GM12865 (cell line): ENCODE data around the gene CLEC4E.
A peak's percentile ranks its signal among the peaks of the same experiment; 100 is the strongest.
"Not testable (repeated sequence)": the region's sequence is repeated elsewhere in the genome, so short reads cannot be mapped to it uniquely, and the experiment has no call there.

Source experiments
- DNase-seq: peaks from one replicate; pipeline ENCODE4 v3.0.0; 2010; ENCODE audit warnings: low read depth
- H3K4me3 ChIP-seq: 2 replicates; pipeline ENCODE4 v1.5.1; 2011; ENCODE audit warnings: mild to moderate bottlenecking, low read depth, low read length, control low read depth
- CTCF ChIP-seq: IDR thresholded peaks from 2 replicates; pipeline ENCODE4 v1.5.1; 2011; ENCODE audit warnings: low read length, control low read depth, low read depth, inconsistent platforms; ENCODE audit not compliant: insufficient read depth; ENCODE audit errors: missing control alignments

CLEC4E gene

GRCh38 chr12:8508910-8509841 lies 31.5 kb downstream of the CLEC4E start:
- H3K4me3 ChIP-seq: no peak overlapping the region
- TF ChIP-seq CTCF: no peak
- DNase-seq: peak; percentile 17

GRCh38 chr12:8508223-8508622 lies 32.5 kb downstream of the CLEC4E start:
- no peak for TF ChIP-seq CTCF
- H3K4me3 ChIP-seq: no peak overlapping the region
- DNase-seq: no peak

GRCh38 chr12:8507596-8507995 lies 33.1 kb downstream of the CLEC4E start:
- H3K4me3 ChIP-seq: no peak overlapping the region
- no peak for DNase-seq
- no peak for TF ChIP-seq CTCF

GRCh38 chr12:8504351-8504750 lies 36.4 kb downstream of the CLEC4E start:
- no peak for DNase-seq
- H3K4me3 ChIP-seq: no peak overlapping the region
- TF ChIP-seq CTCF: no peak

GRCh38 chr12:8501720-8502119 lies 39.0 kb downstream of the CLEC4E start:
- no peak overlapping the region for H3K4me3 ChIP-seq
- TF ChIP-seq CTCF: no peak
- no peak for DNase-seq

- no peak overlapping the region for H3K4me3 ChIP-seq
- DNase-seq: no peak
- TF ChIP-seq CTCF: no peak
These were observed 41.1 kb downstream of the CLEC4E start for GRCh38 chr12:8499616-8500015.

GRCh38 chr12:8496074-8496473 lies 44.6 kb downstream of the CLEC4E start:
- DNase-seq, H3K4me3 ChIP-seq: not testable (repeated sequence)

- H3K4me3 ChIP-seq: not testable (repeated sequence)
These were observed 45.0 kb downstream of the CLEC4E start for GRCh38 chr12:8495671-8496070.

More at GRCh38 chr12:8495671-8496070, 45.0 kb downstream of the CLEC4E start:
- DNase-seq: not testable (repeated sequence)
